Measurements from ENCODE around the gene PGLYRP3. TPM values are rescaled to one million over a fixed set of nuclear protein-coding genes. Genes with fewer than 3 reads are reported as not detected.
A peak's percentile ranks its signal among the peaks of the same experiment; 100 is the strongest.

Gene PGLYRP3
- total and polyA plus RNA-seq, 7 experiments from 2014 or later: not detected

DNA sequence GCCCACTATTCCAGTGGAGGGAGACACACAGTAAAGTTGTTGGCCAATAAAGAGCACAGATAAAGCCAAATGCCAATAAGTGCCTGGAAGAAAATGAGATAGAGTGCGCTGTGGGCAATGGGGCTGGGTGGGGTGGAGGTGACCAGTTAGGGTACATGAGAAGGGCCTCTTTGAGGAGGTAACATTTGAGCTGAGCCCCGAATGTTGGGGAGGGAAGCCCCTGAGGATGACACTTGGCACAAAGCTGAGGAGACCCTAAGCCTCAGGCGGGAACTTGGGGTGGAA lies 45.9 kb upstream of the PGLYRP3 start:
- Mint-ChIP-seq H3K9me3 (no peaks in the 10 kb centered on the region), H3K4me3 (peak overlapping the region in 1 of 10 donors; percentile 60), H3K36me3 (peaks cover 0 to 6% (median 0%) of the 10 kb centered on the region in 5 donors), H3K27ac (peak overlapping the region in 1 of 9 donors; percentile 41), H3K4me1 (peaks cover 15 to 26% (median 24%) of the 10 kb centered on the region in 7 donors), H3K27me3 (peaks cover 0 to 9% (median 0%) of the 10 kb centered on the region in 5 donors)
- intact Hi-C loops (cut with micrococcal nuclease): loop anchor here in 1 of 2 donors (10.0 kb wide), 1 partner anchor 276 kb away; the partner anchor contains the start of gene CHTOP
- Histone ChIP-seq H3K4me1 (ENCODE audit: control insufficient read depth in 2 of 2, insufficient read depth in 2 of 2, low read length in 2 of 2) (peaks cover 0 to 16% of the 10 kb centered on the region in 2 donors), H3K4me3 (ENCODE audit: low read length) (no peak overlapping the region), H3K9me3 (ENCODE audit: control insufficient read depth in 2 of 3, low read length in 3 of 3) (no peaks in the 10 kb centered on the region), H3K36me3 (ENCODE audit: control insufficient read depth in 2 of 3, insufficient read depth in 3 of 3, low read length in 3 of 3) (no peaks in the 10 kb centered on the region), H3K27me3 (ENCODE audit: control insufficient read depth in 2 of 2, insufficient read depth in 2 of 2, low read length in 2 of 2) (no peaks in the 10 kb centered on the region), H3K27ac (ENCODE audit: low read depth, low read length) (no peak overlapping the region)
- no peak for ATAC-seq
- DNase-seq: no peak
- ChIA-PET POLR2A (no interaction called here), CTCF (no interaction called here)

DNA sequence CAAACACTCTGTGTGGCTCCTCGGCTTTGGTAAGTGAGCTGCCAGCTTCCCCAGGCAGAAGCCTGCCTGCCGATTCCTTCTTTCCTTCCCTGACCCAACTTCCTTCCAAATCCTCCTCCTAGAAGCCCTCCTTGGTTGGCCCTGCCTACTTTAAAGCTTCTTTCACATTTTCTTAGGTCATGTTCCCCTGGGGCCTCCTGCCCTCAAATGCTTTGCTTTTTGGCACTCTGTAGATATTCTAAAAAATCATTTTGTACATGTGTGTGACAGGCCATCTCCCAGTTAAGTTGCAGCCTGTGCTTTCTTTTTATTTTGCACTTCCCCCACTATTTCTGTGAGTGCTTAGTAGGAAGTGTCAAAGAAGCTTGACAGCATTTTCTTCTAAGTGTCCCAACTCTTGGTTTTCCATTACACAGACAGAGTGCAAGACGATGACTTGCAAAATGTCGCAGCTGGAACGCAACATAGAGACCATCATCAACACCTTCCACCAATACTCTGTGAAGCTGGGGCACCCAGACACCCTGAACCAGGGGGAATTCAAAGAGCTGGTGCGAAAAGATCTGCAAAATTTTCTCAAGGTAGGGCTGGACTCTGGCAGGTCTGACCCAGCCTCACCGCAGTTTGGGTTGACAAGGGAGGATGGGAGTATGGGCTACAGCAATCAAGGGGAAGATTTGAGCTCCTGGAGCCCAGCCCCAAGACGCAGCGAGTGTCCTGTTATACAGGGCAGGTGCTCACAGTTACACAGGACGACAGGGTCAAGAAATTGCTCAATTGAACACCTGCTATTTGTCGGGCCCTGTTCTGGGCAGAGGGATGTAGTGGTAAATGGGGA lies 45.3 kb upstream of the PGLYRP3 start, which contains the start of gene S100A9:
TSS of gene S100A9 (plus strand) at position 2 of the 838 bp plus-strand sequence. CDS start at position 432, 430 bp downstream.
- Histone ChIP-seq H3K4me3 (ENCODE audit: low read length) (no peak within 1 kb of the TSS), H3K27me3 (ENCODE audit: control insufficient read depth in 2 of 2, insufficient read depth in 2 of 2, low read length in 2 of 2) (no peaks in the 10 kb centered on the region), H3K4me1 (ENCODE audit: control insufficient read depth in 2 of 2, insufficient read depth in 2 of 2, low read length in 2 of 2) (peaks cover 0 to 16% of the 10 kb centered on the region in 2 donors), H3K27ac (ENCODE audit: low read depth, low read length) (no peak within 1 kb of the TSS), H3K36me3 (ENCODE audit: control insufficient read depth in 2 of 3, insufficient read depth in 3 of 3, low read length in 3 of 3) (no peaks in the 10 kb centered on the region), H3K9me3 (ENCODE audit: control insufficient read depth in 2 of 3, low read length in 3 of 3) (no peaks in the 10 kb centered on the region)
- H3K4me3 Mint-ChIP-seq: peak within 1 kb of the TSS in 9 of 10 donors; percentile 5 to 60 (median 37)
- POLR2A ChIA-PET: no interaction called here
- intact Hi-C loops (cut with micrococcal nuclease): loop anchor here in 1 of 2 donors (10.0 kb wide), 1 partner anchor 277 kb away; the partner anchor contains the start of gene CHTOP
- peaks cover 15 to 26% (median 24%) of the 10 kb centered on the region in 7 donors for H3K4me1 Mint-ChIP-seq
- ATAC-seq: no peak
- CTCF ChIA-PET: interaction anchor here (0.7 kb wide), 1 partner anchor 786 kb away, joined by 3 read pairs; no protein-coding TSS in a partner anchor
- no peaks in the 10 kb centered on the region for H3K9me3 Mint-ChIP-seq
- peaks cover 0 to 5% (median 0%) of the 10 kb centered on the region in 5 donors for H3K27me3 Mint-ChIP-seq
- no peak for DNase-seq
- peaks cover 0 to 6% (median 0%) of the 10 kb centered on the region in 5 donors for H3K36me3 Mint-ChIP-seq
- peak within 1 kb of the TSS in 7 of 9 donors; percentile 10 to 83 (median 29) for H3K27ac Mint-ChIP-seq

- CTCF ChIA-PET: interaction anchor here (0.6 to 6.2 kb wide), 3 partner anchors 11 to 786 kb away, joined by 3 to 51 read pairs (median 5); no protein-coding TSS in a partner anchor
- Histone ChIP-seq H3K36me3 (ENCODE audit: control insufficient read depth in 2 of 3, insufficient read depth in 3 of 3, low read length in 3 of 3) (no peaks in the 10 kb centered on the region), H3K27ac (ENCODE audit: low read depth, low read length) (no peak overlapping the region), H3K4me3 (ENCODE audit: low read length) (no peak overlapping the region), H3K9me3 (ENCODE audit: control insufficient read depth in 2 of 3, low read length in 3 of 3) (no peaks in the 10 kb centered on the region), H3K27me3 (ENCODE audit: control insufficient read depth in 2 of 2, insufficient read depth in 2 of 2, low read length in 2 of 2) (no peaks in the 10 kb centered on the region), H3K4me1 (ENCODE audit: control insufficient read depth in 2 of 2, insufficient read depth in 2 of 2, low read length in 2 of 2) (peaks cover 0 to 16% of the 10 kb centered on the region in 2 donors)
- H3K9me3 Mint-ChIP-seq: no peaks in the 10 kb centered on the region
- intact Hi-C loops (cut with micrococcal nuclease): loop anchor here in 1 of 2 donors (10.0 kb wide), 1 partner anchor 278 kb away; the partner anchor contains the start of gene CHTOP
- H3K27ac Mint-ChIP-seq: peak overlapping the region in 6 of 9 donors; percentile 10 to 83 (median 27)
- ATAC-seq: peak; percentile 64
- peak overlapping the region in 8 of 10 donors; percentile 5 to 60 (median 44) for H3K4me3 Mint-ChIP-seq
- peaks cover 16 to 26% (median 24%) of the 10 kb centered on the region in 7 donors for H3K4me1 Mint-ChIP-seq
- POLR2A ChIA-PET: interaction anchor here (0.5 kb wide), 1 partner anchor 178 kb away, joined by 3 read pairs; the partner anchor contains the start of gene S100A6
- peaks cover 0 to 4% (median 0%) of the 10 kb centered on the region in 5 donors for H3K27me3 Mint-ChIP-seq
- H3K36me3 Mint-ChIP-seq: peaks cover 0 to 6% (median 0%) of the 10 kb centered on the region in 5 donors
- DNase-seq: no peak
Observed at GRCh38 chr1:153357076-153357852, 44.5 kb upstream of the PGLYRP3 start.

- peak overlapping the region in 4 of 9 donors; percentile 29 to 72 (median 44) for H3K27ac Mint-ChIP-seq
- H3K9me3 ChIP-seq (ENCODE audit: control insufficient read depth in 2 of 3, low read length in 3 of 3): no peaks in the 10 kb centered on the region
- H3K4me3 ChIP-seq (ENCODE audit: low read length): no peak overlapping the region
- ChIA-PET CTCF (interaction anchor here (6.2 kb wide), 1 partner anchor 137 kb away, joined by 51 read pairs; no protein-coding TSS in a partner anchor), POLR2A (interaction anchor here (0.5 kb wide), 1 partner anchor 179 kb away, joined by 3 read pairs; the partner anchor contains the start of gene S100A6)
- peak overlapping the region in 1 of 10 donors; percentile 4 for H3K4me3 Mint-ChIP-seq
- DNase-seq (no peak), ATAC-seq (no peak)
- intact Hi-C loops (cut with micrococcal nuclease): loop anchor here in 1 of 2 donors (10.0 kb wide), 1 partner anchor 278 kb away; the partner anchor contains the start of gene CHTOP
- H3K36me3 Mint-ChIP-seq: peaks cover 0 to 6% (median 0%) of the 10 kb centered on the region in 5 donors
- H3K27me3 ChIP-seq (ENCODE audit: control insufficient read depth in 2 of 2, insufficient read depth in 2 of 2, low read length in 2 of 2): no peaks in the 10 kb centered on the region
- peaks cover 0 to 16% of the 10 kb centered on the region in 2 donors for H3K4me1 ChIP-seq (ENCODE audit: control insufficient read depth in 2 of 2, insufficient read depth in 2 of 2, low read length in 2 of 2)
- H3K4me1 Mint-ChIP-seq: peaks cover 16 to 26% (median 24%) of the 10 kb centered on the region in 7 donors
- no peaks in the 10 kb centered on the region for H3K36me3 ChIP-seq (ENCODE audit: control insufficient read depth in 2 of 3, insufficient read depth in 3 of 3, low read length in 3 of 3)
- H3K9me3 Mint-ChIP-seq: no peaks in the 10 kb centered on the region
- H3K27me3 Mint-ChIP-seq: peaks cover 0 to 4% (median 0%) of the 10 kb centered on the region in 5 donors
- no peak overlapping the region for H3K27ac ChIP-seq (ENCODE audit: low read depth, low read length)
Observed at GRCh38 chr1:153356392-153357075, 43.8 kb upstream of the PGLYRP3 start.

GRCh38 chr1:153355445-153356071 lies 42.8 kb upstream of the PGLYRP3 start:
- no peaks in the 10 kb centered on the region for H3K27me3 ChIP-seq (ENCODE audit: control insufficient read depth in 2 of 2, insufficient read depth in 2 of 2, low read length in 2 of 2)
- DNase-seq (peak in 7 of 9 donors; percentile 12 to 47 (median 32)), ATAC-seq (peak; percentile 71)
- no peaks in the 10 kb centered on the region for H3K9me3 ChIP-seq (ENCODE audit: control insufficient read depth in 2 of 3, low read length in 3 of 3)
- ChIA-PET CTCF (interaction anchor here (0.6 to 6.2 kb wide), 2 partner anchors 138 to 242 kb away, joined by 7 to 51 read pairs; no protein-coding TSS in a partner anchor), POLR2A (no interaction called here)
- Mint-ChIP-seq H3K36me3 (no peaks in the 10 kb centered on the region), H3K27me3 (peaks cover 0 to 10% (median 4%) of the 10 kb centered on the region in 5 donors), H3K4me3 (no peak overlapping the region), H3K27ac (peak overlapping the region in 1 of 9 donors; percentile 66), H3K4me1 (peaks cover 16 to 26% (median 24%) of the 10 kb centered on the region in 7 donors), H3K9me3 (no peaks in the 10 kb centered on the region)
- no peak overlapping the region for H3K27ac ChIP-seq (ENCODE audit: low read depth, low read length)
- peaks cover 0 to 16% of the 10 kb centered on the region in 2 donors for H3K4me1 ChIP-seq (ENCODE audit: control insufficient read depth in 2 of 2, insufficient read depth in 2 of 2, low read length in 2 of 2)
- intact Hi-C loops (cut with micrococcal nuclease): loop anchor here in 1 of 2 donors (10.0 kb wide), 1 partner anchor 279 kb away; the partner anchor contains the start of gene CHTOP
- H3K4me3 ChIP-seq (ENCODE audit: low read length): no peak overlapping the region
- H3K36me3 ChIP-seq (ENCODE audit: control insufficient read depth in 2 of 3, insufficient read depth in 3 of 3, low read length in 3 of 3): no peaks in the 10 kb centered on the region
